ENCODE measurements around the gene RTCA. TPM values are rescaled to one million over a fixed set of nuclear protein-coding genes. Genes with fewer than 3 reads are reported as not detected.
"Not testable (repeated sequence)": the region's sequence is repeated elsewhere in the genome, so short reads cannot be mapped to it uniquely, and the experiment has no call there.

RTCA gene
- total RNA-seq, 2 experiments from 2014 or later = 62.1 to 67.1 TPM

- Histone ChIP-seq H3K27me3 (ENCODE audit: control insufficient read depth in 1 of 2, insufficient read depth in 2 of 2, low read length in 2 of 2) (no peaks in the 10 kb centered on the region), H3K4me3 (ENCODE audit: low read length) (no peak overlapping the region), H3K36me3 (ENCODE audit: insufficient read depth, low read length) (peaks cover 52% of the 10 kb centered on the region), H3K27ac (ENCODE audit: low read depth in 1 of 2, low read length in 2 of 2) (no peak overlapping the region), H3K9me3 (ENCODE audit: control insufficient read depth in 1 of 2, insufficient read depth in 1 of 2, low read length in 2 of 2) (no peaks in the 10 kb centered on the region), H3K4me1 (ENCODE audit: insufficient read depth, low read length) (no peaks in the 10 kb centered on the region)
- TF ChIP-seq, protein P1, sequence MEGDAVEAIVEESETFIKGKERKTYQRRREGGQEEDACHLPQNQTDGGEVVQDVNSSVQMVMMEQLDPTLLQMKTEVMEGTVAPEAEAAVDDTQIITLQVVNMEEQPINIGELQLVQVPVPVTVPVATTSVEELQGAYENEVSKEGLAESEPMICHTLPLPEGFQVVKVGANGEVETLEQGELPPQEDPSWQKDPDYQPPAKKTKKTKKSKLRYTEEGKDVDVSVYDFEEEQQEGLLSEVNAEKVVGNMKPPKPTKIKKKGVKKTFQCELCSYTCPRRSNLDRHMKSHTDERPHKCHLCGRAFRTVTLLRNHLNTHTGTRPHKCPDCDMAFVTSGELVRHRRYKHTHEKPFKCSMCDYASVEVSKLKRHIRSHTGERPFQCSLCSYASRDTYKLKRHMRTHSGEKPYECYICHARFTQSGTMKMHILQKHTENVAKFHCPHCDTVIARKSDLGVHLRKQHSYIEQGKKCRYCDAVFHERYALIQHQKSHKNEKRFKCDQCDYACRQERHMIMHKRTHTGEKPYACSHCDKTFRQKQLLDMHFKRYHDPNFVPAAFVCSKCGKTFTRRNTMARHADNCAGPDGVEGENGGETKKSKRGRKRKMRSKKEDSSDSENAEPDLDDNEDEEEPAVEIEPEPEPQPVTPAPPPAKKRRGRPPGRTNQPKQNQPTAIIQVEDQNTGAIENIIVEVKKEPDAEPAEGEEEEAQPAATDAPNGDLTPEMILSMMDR (IDR thresholded peaks at IDR 0.05) = no peak
- ChIA-PET CTCF (interaction anchor here (0.7 to 0.8 kb wide), 2 partner anchors 11 to 13 kb away, joined by 3 read pairs; no protein-coding TSS in a partner anchor), POLR2A (no interaction called here)
- DNase-seq = no peak
- Mint-ChIP-seq H3K27me3 (no peaks in the 10 kb centered on the region), H3K9me3 (no peaks in the 10 kb centered on the region), H3K4me3 (no peak overlapping the region), H3K27ac (no peak overlapping the region), H3K4me1 (ENCODE audit: low read depth) (no peaks in the 10 kb centered on the region), H3K36me3 (ENCODE audit: low read depth) (peaks cover 76% of the 10 kb centered on the region)
- no peak for ATAC-seq (ENCODE audit: poor library complexity)
- intact Hi-C loops (cut with DNase I, micrococcal nuclease) = no loop called here
These were observed 35.3 kb upstream of the RTCA start for GRCh38 chr1:100230765-100231164.

GRCh38 chr1:100231721-100232120, 34.3 kb upstream of the RTCA start:
- POLR2A ChIA-PET = no interaction called here
- CTCF ChIA-PET = no interaction called here
- DNase-seq (no peak), ATAC-seq (ENCODE audit: poor library complexity) (no peak)
- Mint-ChIP-seq H3K36me3 (ENCODE audit: low read depth) (peaks cover 83% of the 10 kb centered on the region), H3K4me3 (no peak overlapping the region), H3K9me3 (no peaks in the 10 kb centered on the region), H3K4me1 (ENCODE audit: low read depth) (peaks cover 3% of the 10 kb centered on the region), H3K27me3 (no peaks in the 10 kb centered on the region), H3K27ac (no peak overlapping the region)
- H3K36me3 ChIP-seq (ENCODE audit: insufficient read depth, low read length) = peaks cover 56% of the 10 kb centered on the region
- no peaks in the 10 kb centered on the region for H3K9me3 ChIP-seq (ENCODE audit: control insufficient read depth in 1 of 2, insufficient read depth in 1 of 2, low read length in 2 of 2)
- TF ChIP-seq, protein P1 (IDR thresholded peaks at IDR 0.05) = no peak
- H3K4me1 ChIP-seq (ENCODE audit: insufficient read depth, low read length) = no peaks in the 10 kb centered on the region
- H3K4me3 ChIP-seq (ENCODE audit: low read length) = no peak overlapping the region
- intact Hi-C loops (cut with DNase I, micrococcal nuclease) = no loop called here
- no peak overlapping the region for H3K27ac ChIP-seq (ENCODE audit: low read depth in 1 of 2, low read length in 2 of 2)
- H3K27me3 ChIP-seq (ENCODE audit: control insufficient read depth in 1 of 2, insufficient read depth in 2 of 2, low read length in 2 of 2) = no peaks in the 10 kb centered on the region

DNA sequence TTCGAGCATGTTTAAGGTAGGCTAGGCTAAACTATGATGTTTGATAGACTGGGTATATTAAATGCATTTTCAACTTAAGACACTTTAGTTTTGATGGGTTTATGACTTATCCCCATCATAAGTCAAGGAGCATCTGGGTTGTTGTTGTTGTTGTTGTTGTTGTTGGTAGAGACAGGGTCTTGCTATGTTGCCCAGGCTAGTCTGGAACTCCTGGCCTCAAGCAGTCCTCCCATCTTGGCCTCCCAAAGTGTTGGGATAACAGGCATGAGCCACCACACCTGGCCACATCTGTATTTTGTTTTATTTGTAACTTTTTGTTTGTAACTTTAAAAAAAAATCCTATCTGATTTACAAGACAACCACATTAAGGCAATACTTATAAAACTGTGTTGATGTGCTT, 33.9 kb upstream of the RTCA start:
- ATAC-seq (ENCODE audit: poor library complexity) = no peak
- Mint-ChIP-seq H3K27ac (no peak overlapping the region), H3K36me3 (ENCODE audit: low read depth) (peaks cover 85% of the 10 kb centered on the region), H3K9me3 (no peaks in the 10 kb centered on the region), H3K4me1 (ENCODE audit: low read depth) (peaks cover 4% of the 10 kb centered on the region), H3K27me3 (no peaks in the 10 kb centered on the region), H3K4me3 (no peak overlapping the region)
- no peak overlapping the region for H3K27ac ChIP-seq (ENCODE audit: low read depth in 1 of 2, low read length in 2 of 2)
- H3K27me3 ChIP-seq (ENCODE audit: control insufficient read depth in 1 of 2, insufficient read depth in 2 of 2, low read length in 2 of 2) = no peaks in the 10 kb centered on the region
- CTCF ChIA-PET = no interaction called here
- intact Hi-C loops (cut with DNase I, micrococcal nuclease) = no loop called here
- no peak overlapping the region for H3K4me3 ChIP-seq (ENCODE audit: low read length)
- peaks cover 59% of the 10 kb centered on the region for H3K36me3 ChIP-seq (ENCODE audit: insufficient read depth, low read length)
- no peaks in the 10 kb centered on the region for H3K9me3 ChIP-seq (ENCODE audit: control insufficient read depth in 1 of 2, insufficient read depth in 1 of 2, low read length in 2 of 2)
- POLR2A ChIA-PET = no interaction called here
- TF ChIP-seq, protein P1 (IDR thresholded peaks at IDR 0.05) = no peak
- no peak for DNase-seq
- no peaks in the 10 kb centered on the region for H3K4me1 ChIP-seq (ENCODE audit: insufficient read depth, low read length)

DNA sequence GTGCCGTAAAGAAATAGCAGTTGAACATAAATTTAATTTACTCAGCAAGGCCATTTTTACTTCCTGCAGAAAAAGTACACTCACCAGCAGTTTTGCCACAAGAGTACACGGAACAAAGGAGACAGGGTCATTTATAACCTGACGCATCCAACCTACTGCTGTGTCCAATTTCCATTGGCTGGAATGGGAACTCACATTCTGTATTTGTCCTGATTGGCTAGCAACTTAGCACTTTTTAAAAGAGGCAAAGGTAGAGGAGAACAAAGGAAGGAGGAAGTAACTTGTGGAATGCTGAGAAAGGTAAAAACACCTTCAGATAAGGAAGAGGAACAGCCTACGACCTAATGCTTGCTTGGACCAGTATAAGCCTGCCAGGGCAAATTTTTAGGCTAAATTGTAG, 32.5 kb upstream of the RTCA start:
- H3K27ac ChIP-seq (ENCODE audit: low read depth in 1 of 2, low read length in 2 of 2); H3K27me3 ChIP-seq (ENCODE audit: control insufficient read depth in 1 of 2, insufficient read depth in 2 of 2, low read length in 2 of 2); H3K4me3 ChIP-seq (ENCODE audit: low read length); H3K27ac Mint-ChIP-seq; H3K4me1 Mint-ChIP-seq (ENCODE audit: low read depth); DNase-seq; H3K9me3 Mint-ChIP-seq; ATAC-seq (ENCODE audit: poor library complexity); POLR2A ChIA-PET; H3K4me3 Mint-ChIP-seq; H3K9me3 ChIP-seq (ENCODE audit: control insufficient read depth in 1 of 2, insufficient read depth in 1 of 2, low read length in 2 of 2); intact Hi-C loops (cut with DNase I, micrococcal nuclease); H3K27me3 Mint-ChIP-seq; H3K4me1 ChIP-seq (ENCODE audit: insufficient read depth, low read length); CTCF ChIA-PET: not testable (repeated sequence)
- peaks cover 60% of the 10 kb centered on the region for H3K36me3 ChIP-seq (ENCODE audit: insufficient read depth, low read length)
- H3K36me3 Mint-ChIP-seq (ENCODE audit: low read depth) = peaks cover 82% of the 10 kb centered on the region

Data from CD4-positive, alpha-beta T cell (primary cell).